ENCODE results near the gene AMH. TPM values are rescaled to one million over a fixed set of nuclear protein-coding genes. Genes with fewer than 3 reads are reported as not detected.

AMH gene
- total RNA-seq, 1 donor from 2014 or later = 3.5 TPM

DNA sequence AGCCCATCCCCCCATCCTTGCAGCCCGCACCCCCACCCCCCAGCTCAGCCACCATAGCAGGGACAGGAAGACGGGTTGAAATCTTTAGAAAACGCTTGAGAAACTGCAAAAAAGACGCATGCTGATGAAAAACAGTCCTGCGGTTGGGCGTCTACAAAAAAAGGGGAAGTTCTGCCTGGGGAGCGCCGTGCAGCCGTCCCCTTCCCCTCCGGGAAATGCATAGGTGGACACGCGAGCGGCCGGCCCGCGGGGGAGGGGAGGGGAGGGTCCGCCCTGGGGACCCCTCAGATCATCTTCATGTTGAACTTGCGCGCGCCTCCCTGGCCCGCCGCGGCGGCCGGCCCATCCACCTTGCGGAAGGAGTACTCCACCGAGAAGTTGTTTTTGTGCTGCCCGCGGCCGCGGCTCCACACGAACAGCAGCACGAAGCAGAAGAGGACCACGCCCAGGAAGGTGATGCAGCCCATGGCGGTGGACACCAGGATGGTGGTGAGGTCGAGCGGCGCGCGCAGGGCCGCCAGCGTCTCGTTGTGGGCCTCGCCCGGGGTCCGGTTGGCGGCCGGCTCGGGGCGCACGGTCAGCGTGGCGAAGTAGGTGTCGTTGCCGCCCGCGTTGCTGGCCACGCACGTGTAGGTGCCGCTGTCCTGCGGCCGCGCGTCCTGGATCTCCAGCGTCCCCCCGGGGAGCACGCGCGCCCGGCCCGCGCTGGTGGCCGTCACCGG is 40.8 kb downstream of the AMH start:
- peaks cover 40% of the 10 kb centered on the region for H4K20me1 ChIP-seq (ENCODE audit: low read depth)
- Mint-ChIP-seq H3K27ac (no peak overlapping the region), H3K4me3 (peak overlapping the region; percentile 69), H3K4me1 (peaks cover 16% of the 10 kb centered on the region), H3K9me3 (peaks cover 3% of the 10 kb centered on the region), H3K36me3 (peaks cover 7% of the 10 kb centered on the region), H3K27me3 (ENCODE audit: insufficient read depth, low read depth) (peaks cover 57% of the 10 kb centered on the region)
- peaks cover 100% of the 10 kb centered on the region for H3K27me3 ChIP-seq
- no peaks in the 10 kb centered on the region for H3K9me3 ChIP-seq (ENCODE audit: low read depth)
- H3K9ac ChIP-seq = no peak overlapping the region
- TF ChIP-seq EZH2 (IDR thresholded peaks at IDR 0.05) (peak; percentile 91), EZH2phosphoT487 (IDR thresholded peaks at IDR 0.05) (peak; percentile 84)
- TF ChIP-seq, protein P1, sequence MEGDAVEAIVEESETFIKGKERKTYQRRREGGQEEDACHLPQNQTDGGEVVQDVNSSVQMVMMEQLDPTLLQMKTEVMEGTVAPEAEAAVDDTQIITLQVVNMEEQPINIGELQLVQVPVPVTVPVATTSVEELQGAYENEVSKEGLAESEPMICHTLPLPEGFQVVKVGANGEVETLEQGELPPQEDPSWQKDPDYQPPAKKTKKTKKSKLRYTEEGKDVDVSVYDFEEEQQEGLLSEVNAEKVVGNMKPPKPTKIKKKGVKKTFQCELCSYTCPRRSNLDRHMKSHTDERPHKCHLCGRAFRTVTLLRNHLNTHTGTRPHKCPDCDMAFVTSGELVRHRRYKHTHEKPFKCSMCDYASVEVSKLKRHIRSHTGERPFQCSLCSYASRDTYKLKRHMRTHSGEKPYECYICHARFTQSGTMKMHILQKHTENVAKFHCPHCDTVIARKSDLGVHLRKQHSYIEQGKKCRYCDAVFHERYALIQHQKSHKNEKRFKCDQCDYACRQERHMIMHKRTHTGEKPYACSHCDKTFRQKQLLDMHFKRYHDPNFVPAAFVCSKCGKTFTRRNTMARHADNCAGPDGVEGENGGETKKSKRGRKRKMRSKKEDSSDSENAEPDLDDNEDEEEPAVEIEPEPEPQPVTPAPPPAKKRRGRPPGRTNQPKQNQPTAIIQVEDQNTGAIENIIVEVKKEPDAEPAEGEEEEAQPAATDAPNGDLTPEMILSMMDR (IDR thresholded peaks at IDR 0.05) = no peak
- peak overlapping the region; percentile 73 for H3K4me2 ChIP-seq
- peaks cover 15% of the 10 kb centered on the region for H3K4me1 ChIP-seq
- H3F3A ChIP-seq (ENCODE audit: low read depth) = peaks cover 23% of the 10 kb centered on the region
- H3K36me3 ChIP-seq = no peaks in the 10 kb centered on the region
- H2AFZ ChIP-seq (replicated peaks) = no peak overlapping the region
- H3K4me3 ChIP-seq = peak overlapping the region; percentile 34
- DNase-seq (ENCODE audit: low spot score) = peak; percentile 53
- no peak overlapping the region for H3K27ac ChIP-seq
- no peaks in the 10 kb centered on the region for H3K79me2 ChIP-seq (ENCODE audit: low read depth)

DNA sequence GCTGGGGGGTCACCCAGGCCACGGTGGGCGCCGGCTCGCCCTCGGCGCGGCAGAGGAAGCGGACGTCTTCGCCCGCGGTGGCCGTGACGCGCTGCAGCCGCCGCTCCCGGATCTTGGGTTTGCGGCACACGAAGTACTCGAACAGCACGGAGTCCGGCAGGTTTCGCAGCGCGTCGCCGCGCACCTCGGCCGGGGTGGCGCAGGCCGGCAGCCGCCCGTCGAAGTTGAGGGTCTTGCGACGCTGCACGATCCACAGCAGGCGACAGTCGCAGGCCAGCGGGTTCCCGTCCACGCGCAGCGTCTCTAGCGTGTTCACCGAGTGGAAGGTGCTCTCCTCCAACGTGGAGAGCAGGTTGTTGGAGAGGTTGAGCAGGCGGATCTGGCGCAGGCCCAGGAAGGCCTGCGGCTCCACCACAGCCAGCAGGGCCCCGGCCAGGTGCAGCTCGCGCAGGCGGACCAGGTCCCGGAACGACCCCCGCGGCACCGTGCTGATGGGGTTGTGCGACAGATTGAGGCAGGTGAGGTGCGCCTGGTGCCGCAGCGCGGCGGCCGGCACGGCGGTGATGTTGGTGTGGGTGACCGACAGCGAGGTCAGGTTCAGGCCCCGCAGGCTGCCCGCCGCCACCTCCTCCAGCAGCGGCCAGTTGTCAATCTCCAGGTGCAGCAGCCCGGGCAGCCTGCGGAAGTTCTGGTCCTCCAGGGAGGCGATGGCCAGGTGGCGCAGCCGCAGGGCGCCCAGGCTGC is 41.5 kb downstream of the AMH start:
- no peaks in the 10 kb centered on the region for H3K36me3 ChIP-seq
- no peak overlapping the region for H2AFZ ChIP-seq (replicated peaks)
- H4K20me1 ChIP-seq (ENCODE audit: low read depth) = peaks cover 40% of the 10 kb centered on the region
- H3K27ac ChIP-seq = no peak overlapping the region
- H3K4me3 ChIP-seq = peak overlapping the region; percentile 34
- no peaks in the 10 kb centered on the region for H3K79me2 ChIP-seq (ENCODE audit: low read depth)
- H3K36me3 Mint-ChIP-seq = peaks cover 7% of the 10 kb centered on the region
- H3K27me3 ChIP-seq = peaks cover 100% of the 10 kb centered on the region
- no peak overlapping the region for H3K9ac ChIP-seq
- H3K27ac Mint-ChIP-seq = no peak overlapping the region
- H3K9me3 ChIP-seq (ENCODE audit: low read depth) = no peaks in the 10 kb centered on the region
- peak; percentile 50 for DNase-seq (ENCODE audit: low spot score)
- H3K4me2 ChIP-seq = peak overlapping the region; percentile 73
- peaks cover 64% of the 10 kb centered on the region for H3K27me3 Mint-ChIP-seq (ENCODE audit: insufficient read depth, low read depth)
- H3K4me1 Mint-ChIP-seq = peaks cover 19% of the 10 kb centered on the region
- H3K4me3 Mint-ChIP-seq = peak overlapping the region; percentile 30
- TF ChIP-seq EZH2 (IDR thresholded peaks at IDR 0.05) (peak; percentile 99), EZH2phosphoT487 (IDR thresholded peaks at IDR 0.05) (peak; percentile 98)
- TF ChIP-seq, protein P1 (IDR thresholded peaks at IDR 0.05) = no peak
- peaks cover 3% of the 10 kb centered on the region for H3K9me3 Mint-ChIP-seq
- H3K4me1 ChIP-seq = peaks cover 15% of the 10 kb centered on the region
- H3F3A ChIP-seq (ENCODE audit: low read depth) = peaks cover 23% of the 10 kb centered on the region

DNA sequence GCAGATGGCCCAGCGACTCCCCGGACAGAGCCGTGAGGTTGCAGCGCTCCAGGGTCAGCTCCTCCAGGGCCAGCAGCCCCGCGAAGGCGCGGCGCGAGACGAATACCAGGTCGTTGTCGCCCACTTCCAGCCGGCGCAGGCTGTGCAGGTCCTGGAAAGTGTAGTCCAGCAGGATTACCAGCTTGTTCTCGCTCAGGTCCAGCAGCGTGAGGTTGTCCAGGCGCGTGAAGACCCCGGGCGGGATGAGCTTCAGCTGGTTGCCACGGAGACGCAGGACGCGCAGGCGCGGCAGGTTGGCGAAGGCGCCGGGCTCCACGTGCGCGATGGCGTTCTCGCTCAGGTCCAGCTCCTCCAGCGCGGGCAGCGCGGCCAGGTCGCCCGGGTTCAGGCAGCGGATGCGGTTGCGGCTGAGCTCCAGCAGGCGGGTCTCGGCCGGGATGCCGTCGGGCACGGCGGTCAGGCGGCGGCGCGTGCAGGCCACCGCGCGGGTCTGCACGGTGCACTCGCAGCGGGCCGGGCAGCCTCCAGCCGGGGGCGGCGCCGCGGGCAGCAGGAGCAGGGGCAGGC is 42.1 kb downstream of the AMH start:
- peaks cover 19% of the 10 kb centered on the region for H3K4me1 Mint-ChIP-seq
- peaks cover 7% of the 10 kb centered on the region for H3K36me3 Mint-ChIP-seq
- H4K20me1 ChIP-seq (ENCODE audit: low read depth) = peaks cover 40% of the 10 kb centered on the region

More for the DNA sequence above, 42.1 kb downstream of the AMH start:
- H2AFZ ChIP-seq (replicated peaks) = peak overlapping the region; percentile 36
- TF ChIP-seq, protein P1 (IDR thresholded peaks at IDR 0.05) = peak; percentile 41
- TF ChIP-seq EZH2phosphoT487 (IDR thresholded peaks at IDR 0.05) (peak; percentile 77), EZH2 (IDR thresholded peaks at IDR 0.05) (peak; percentile 88)
- H3F3A ChIP-seq (ENCODE audit: low read depth) = peaks cover 23% of the 10 kb centered on the region
- H3K79me2 ChIP-seq (ENCODE audit: low read depth) = no peaks in the 10 kb centered on the region
- Mint-ChIP-seq H3K4me3 (peak overlapping the region; percentile 58), H3K27me3 (ENCODE audit: insufficient read depth, low read depth) (peaks cover 66% of the 10 kb centered on the region), H3K27ac (no peak overlapping the region), H3K9me3 (peaks cover 3% of the 10 kb centered on the region)
- DNase-seq (ENCODE audit: low spot score) = peak; percentile 92
- peaks cover 15% of the 10 kb centered on the region for H3K4me1 ChIP-seq
- H3K4me2 ChIP-seq = peak overlapping the region; percentile 73
- no peak overlapping the region for H3K27ac ChIP-seq
- H3K9me3 ChIP-seq (ENCODE audit: low read depth) = no peaks in the 10 kb centered on the region
- H3K27me3 ChIP-seq = peaks cover 100% of the 10 kb centered on the region
- H3K36me3 ChIP-seq = no peaks in the 10 kb centered on the region
- H3K4me3 ChIP-seq = peak overlapping the region; percentile 34
- H3K9ac ChIP-seq = no peak overlapping the region
